Measurements from ENCODE around the gene KDR.

DNA sequence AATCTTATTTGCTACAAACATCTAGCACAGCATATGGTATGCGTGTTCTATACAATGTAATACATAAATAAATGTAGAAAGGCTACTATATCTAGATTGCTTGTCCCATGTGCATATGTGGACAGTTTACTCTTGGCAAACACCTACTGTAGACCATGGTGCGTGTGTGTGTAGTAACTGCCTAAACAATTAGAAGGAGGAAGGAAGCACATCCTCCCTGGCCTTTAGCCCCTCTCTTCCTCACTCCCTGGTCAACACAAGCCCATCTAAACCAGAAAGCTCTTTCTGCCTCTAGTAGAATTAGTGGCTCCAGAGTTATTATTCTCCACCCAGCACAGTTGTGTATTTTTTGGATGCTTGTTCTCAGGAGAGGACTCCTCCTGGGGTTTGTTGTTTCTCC lies 73.9 kb downstream of the KDR start:
- TF ChIP-seq RAD21 (IDR thresholded peaks at IDR 0.05; ENCODE audit: low read depth) (no peak), SP1 (IDR thresholded peaks at IDR 0.05; ENCODE audit: low read depth) (no peak), POLR2A (IDR thresholded peaks at IDR 0.05; ENCODE audit: borderline replicate concordance, extremely low read depth, insufficient read depth, insufficient read length) (no peak), POLR2AphosphoS5 (IDR thresholded peaks at IDR 0.05; ENCODE audit: low read depth, low read length) (no peak), EZH2 (IDR thresholded peaks at IDR 0.05) (no peak), ZNF274 (IDR thresholded peaks at IDR 0.05; ENCODE audit: low read depth, low read length) (no peak), EGR1 (IDR thresholded peaks at IDR 0.05; ENCODE audit: low read depth) (no peak), JUND (IDR thresholded peaks at IDR 0.05) (no peak), SIN3A (IDR thresholded peaks at IDR 0.05; ENCODE audit: low read depth) (no peak), CEBPB (IDR thresholded peaks at IDR 0.05; ENCODE audit: low read depth) (no peak), TCF7L2 (IDR thresholded peaks at IDR 0.05; ENCODE audit: borderline replicate concordance, extremely low read depth, insufficient read depth, insufficient read length) (no peak)
- TF ChIP-seq, protein P1, sequence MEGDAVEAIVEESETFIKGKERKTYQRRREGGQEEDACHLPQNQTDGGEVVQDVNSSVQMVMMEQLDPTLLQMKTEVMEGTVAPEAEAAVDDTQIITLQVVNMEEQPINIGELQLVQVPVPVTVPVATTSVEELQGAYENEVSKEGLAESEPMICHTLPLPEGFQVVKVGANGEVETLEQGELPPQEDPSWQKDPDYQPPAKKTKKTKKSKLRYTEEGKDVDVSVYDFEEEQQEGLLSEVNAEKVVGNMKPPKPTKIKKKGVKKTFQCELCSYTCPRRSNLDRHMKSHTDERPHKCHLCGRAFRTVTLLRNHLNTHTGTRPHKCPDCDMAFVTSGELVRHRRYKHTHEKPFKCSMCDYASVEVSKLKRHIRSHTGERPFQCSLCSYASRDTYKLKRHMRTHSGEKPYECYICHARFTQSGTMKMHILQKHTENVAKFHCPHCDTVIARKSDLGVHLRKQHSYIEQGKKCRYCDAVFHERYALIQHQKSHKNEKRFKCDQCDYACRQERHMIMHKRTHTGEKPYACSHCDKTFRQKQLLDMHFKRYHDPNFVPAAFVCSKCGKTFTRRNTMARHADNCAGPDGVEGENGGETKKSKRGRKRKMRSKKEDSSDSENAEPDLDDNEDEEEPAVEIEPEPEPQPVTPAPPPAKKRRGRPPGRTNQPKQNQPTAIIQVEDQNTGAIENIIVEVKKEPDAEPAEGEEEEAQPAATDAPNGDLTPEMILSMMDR (IDR thresholded peaks at IDR 0.05 in 2 of 3, conservative IDR thresholded peaks at IDR 0.05 in 1 of 3; ENCODE audit: borderline replicate concordance in 1 of 3, insufficient read depth in 1 of 3, low read depth in 2 of 3, low read length in 2 of 3) = no peak
- TF ChIP-seq, protein P2, sequence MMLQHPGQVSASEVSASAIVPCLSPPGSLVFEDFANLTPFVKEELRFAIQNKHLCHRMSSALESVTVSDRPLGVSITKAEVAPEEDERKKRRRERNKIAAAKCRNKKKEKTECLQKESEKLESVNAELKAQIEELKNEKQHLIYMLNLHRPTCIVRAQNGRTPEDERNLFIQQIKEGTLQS (IDR thresholded peaks at IDR 0.05) = no peak
- TF ChIP-seq, protein P3, sequence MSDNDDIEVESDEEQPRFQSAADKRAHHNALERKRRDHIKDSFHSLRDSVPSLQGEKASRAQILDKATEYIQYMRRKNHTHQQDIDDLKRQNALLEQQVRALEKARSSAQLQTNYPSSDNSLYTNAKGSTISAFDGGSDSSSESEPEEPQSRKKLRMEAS (IDR thresholded peaks at IDR 0.05) = no peak

Data from HCT116 (cell line).